HEK293T (cell line): ENCODE results near the gene PDE6A.

Experiments
- CTCF ChIA-PET: fragments of 350-600 bp; formaldehyde crosslinking; extraction: SDS; loops from one replicate; lab custom pipeline; 2021; ENCODE audit warnings: antibody characterized with exemption, inconsistent platforms; lab: Yijun Ruan, JAX
- POLR2A ChIA-PET: fragments of 350-600 bp; formaldehyde crosslinking; extraction: SDS; loops from one replicate; lab custom pipeline; 2020; ENCODE audit warnings: antibody characterized with exemption, inconsistent platforms; lab: Yijun Ruan, JAX
- DNase-seq: peaks from one replicate; pipeline ENCODE4 v3.0.0; 2012; ENCODE audit warnings: mixed read lengths; ENCODE audit errors: extremely low spot score
- ARNT ChIP-seq: fragments of 450-650 bp; IDR thresholded peaks from 2 replicates; pipeline ENCODE4 v1.6.1; 2017; ENCODE audit warnings: mild to moderate bottlenecking
- BHLHE40 ChIP-seq: fragments of 450-650 bp; IDR thresholded peaks from 2 replicates; pipeline ENCODE4 v1.6.1; 2016; ENCODE audit warnings: mild to moderate bottlenecking, moderate library complexity, borderline replicate concordance
- CTBP1 ChIP-seq: fragments of 450-650 bp; IDR thresholded peaks from 2 replicates; pipeline ENCODE4 v1.6.1; 2016; ENCODE audit warnings: borderline replicate concordance
- ELF4 ChIP-seq: fragments of 450-650 bp; IDR thresholded peaks from 2 replicates; pipeline ENCODE4 v1.6.1; 2017; ENCODE audit warnings: antibody characterized with exemption
- FOXA1 ChIP-seq: fragments of 450-650 bp; IDR thresholded peaks from 2 replicates; pipeline ENCODE4 v1.6.1; 2016; ENCODE audit warnings: mild to moderate bottlenecking
- FOXK2 ChIP-seq: fragments of 450-650 bp; IDR thresholded peaks from 2 replicates; pipeline ENCODE4 v1.6.1; 2016; ENCODE audit warnings: mild to moderate bottlenecking
- FOXM1 ChIP-seq: fragments of 450-650 bp; IDR thresholded peaks from 2 replicates; pipeline ENCODE4 v1.6.1; 2017; ENCODE audit warnings: mild to moderate bottlenecking, borderline replicate concordance
- HDGF ChIP-seq: fragments of 450-650 bp; IDR thresholded peaks from 2 replicates; pipeline ENCODE4 v1.6.1; 2017; ENCODE audit warnings: antibody characterized with exemption, borderline replicate concordance
- L3MBTL2 ChIP-seq: fragments of 450-650 bp; conservative IDR thresholded peaks from 2 replicates; pipeline ENCODE4 v1.6.1; 2016; ENCODE audit warnings: mild to moderate bottlenecking
- LEF1 ChIP-seq: fragments of 450-650 bp; IDR thresholded peaks from 2 replicates; pipeline ENCODE4 v1.6.1; 2017; ENCODE audit warnings: mild to moderate bottlenecking, borderline replicate concordance
- NFRKB ChIP-seq: fragments of 450-650 bp; IDR thresholded peaks from 2 replicates; pipeline ENCODE4 v1.6.1; 2016; ENCODE audit warnings: mild to moderate bottlenecking, moderate library complexity
- SP1 ChIP-seq: fragments of 450-650 bp; IDR thresholded peaks from 2 replicates; pipeline ENCODE4 v1.6.1; 2017
- SUZ12 ChIP-seq: fragments of 450-650 bp; IDR thresholded peaks from 2 replicates; pipeline ENCODE4 v1.6.1; 2016; ENCODE audit warnings: mild to moderate bottlenecking
- TARDBP ChIP-seq: fragments of 450-650 bp; IDR thresholded peaks from 2 replicates; pipeline ENCODE4 v1.6.1; 2016
- ZNF384 ChIP-seq: fragments of 450-650 bp; IDR thresholded peaks from 2 replicates; pipeline ENCODE4 v1.6.1; 2016
- TF ChIP-seq, protein P1 (sequence below): fragments of 450-650 bp; IDR thresholded peaks from 2 replicates; pipeline ENCODE4 v1.6.1; 2016

PDE6A gene

DNA sequence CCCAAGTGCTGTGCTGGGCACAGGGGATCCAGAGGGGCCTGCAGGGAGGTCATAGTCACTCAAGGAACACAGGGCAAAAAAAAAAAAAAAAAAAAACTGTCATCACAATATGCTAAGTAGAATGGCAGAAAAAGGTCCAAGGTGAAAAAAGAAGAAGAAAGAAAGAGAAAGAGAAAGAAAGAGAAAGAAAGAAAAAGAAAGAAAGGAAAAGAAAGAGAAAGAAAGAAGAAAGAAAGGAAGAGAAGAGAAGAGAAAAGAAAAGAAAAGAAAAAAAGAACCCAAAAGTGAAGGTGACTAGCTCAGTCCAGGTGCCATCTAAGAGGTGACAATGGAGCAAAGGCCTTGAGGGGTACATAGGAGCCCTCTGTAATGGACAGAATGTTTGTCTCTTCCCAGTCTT, 73.9 kb downstream of the PDE6A start:
- POLR2A ChIA-PET: no interaction called here
- TF ChIP-seq TARDBP: no peak
- no peak for TF ChIP-seq ZNF384
- TF ChIP-seq LEF1: no peak
- TF ChIP-seq FOXM1: no peak
- no peak for TF ChIP-seq FOXA1
- TF ChIP-seq NFRKB: no peak
- no peak for TF ChIP-seq ARNT
- TF ChIP-seq SUZ12: no peak
- no peak for TF ChIP-seq BHLHE40
- TF ChIP-seq CTBP1: no peak
- no peak for TF ChIP-seq HDGF
- CTCF ChIA-PET: interaction anchor here (1.0 to 2.2 kb wide), 2 partner anchors 18 to 36 kb away, joined by 4 to 9 read pairs; no protein-coding TSS in a partner anchor
- no peak for DNase-seq

DNA sequence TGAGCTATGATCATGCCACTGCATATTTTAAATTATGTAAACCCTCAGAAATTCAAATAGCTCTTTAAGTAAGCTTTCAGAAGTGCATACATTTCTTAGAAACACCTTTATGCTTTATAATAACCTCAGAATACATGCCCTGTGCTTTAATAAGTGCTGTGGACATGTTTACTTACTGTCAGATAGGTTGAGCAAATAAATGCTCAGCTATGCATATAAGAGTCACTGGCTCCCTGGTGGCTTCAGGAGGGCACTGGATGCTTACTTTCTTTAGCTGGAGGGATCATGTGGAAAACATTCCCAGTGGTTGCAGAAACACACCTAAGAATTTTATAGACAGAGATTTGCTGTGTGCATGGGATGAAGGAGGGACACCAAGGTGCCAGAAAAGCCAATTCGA, 74.4 kb downstream of the PDE6A start:
- DNase-seq: no peak
- POLR2A ChIA-PET: no interaction called here
- CTCF ChIA-PET: interaction anchor here (0.6 to 2.2 kb wide), 3 partner anchors 11 to 36 kb away, joined by 3 to 9 read pairs (median 4); no protein-coding TSS in a partner anchor
- TF ChIP-seq, protein P1, sequence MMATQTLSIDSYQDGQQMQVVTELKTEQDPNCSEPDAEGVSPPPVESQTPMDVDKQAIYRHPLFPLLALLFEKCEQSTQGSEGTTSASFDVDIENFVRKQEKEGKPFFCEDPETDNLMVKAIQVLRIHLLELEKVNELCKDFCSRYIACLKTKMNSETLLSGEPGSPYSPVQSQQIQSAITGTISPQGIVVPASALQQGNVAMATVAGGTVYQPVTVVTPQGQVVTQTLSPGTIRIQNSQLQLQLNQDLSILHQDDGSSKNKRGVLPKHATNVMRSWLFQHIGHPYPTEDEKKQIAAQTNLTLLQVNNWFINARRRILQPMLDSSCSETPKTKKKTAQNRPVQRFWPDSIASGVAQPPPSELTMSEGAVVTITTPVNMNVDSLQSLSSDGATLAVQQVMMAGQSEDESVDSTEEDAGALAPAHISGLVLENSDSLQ: no peak
- TF ChIP-seq FOXA1 (no peak), CTBP1 (no peak), NFRKB (no peak), LEF1 (no peak), SUZ12 (no peak), ARNT (no peak), ELF4 (no peak), HDGF (no peak)

- ChIA-PET CTCF (interaction anchor here (0.6 to 2.2 kb wide), 3 partner anchors 10 to 35 kb away, joined by 3 to 9 read pairs (median 4); no protein-coding TSS in a partner anchor), POLR2A (interaction anchor here (0.8 kb wide), 1 partner anchor 91 kb away, joined by 3 read pairs; the partner anchor contains the start of gene SLC26A2)
- TF ChIP-seq, protein P1: no peak
- TF ChIP-seq ZNF384: no peak
- TF ChIP-seq L3MBTL2: no peak
- no peak for TF ChIP-seq SUZ12
- TF ChIP-seq TARDBP: no peak
- no peak for DNase-seq
These were observed 75.2 kb downstream of the PDE6A start for GRCh38 chr5:149869411-149869821.

- DNase-seq: no peak
- ChIA-PET CTCF (interaction anchor here (0.7 to 1.1 kb wide), 2 partner anchors 13 to 15 kb away, joined by 3 to 4 read pairs; no protein-coding TSS in a partner anchor), POLR2A (interaction anchor here (1.3 kb wide), 1 partner anchor 95 kb away, joined by 4 read pairs; the partner anchor contains the start of gene SLC26A2)
- TF ChIP-seq BHLHE40 (no peak), LEF1 (no peak), ZNF384 (no peak), CTBP1 (no peak), SP1 (no peak), NFRKB (no peak), FOXM1 (no peak), SUZ12 (no peak), TARDBP (no peak), L3MBTL2 (no peak), HDGF (no peak), ELF4 (no peak), ARNT (no peak), FOXA1 (no peak), FOXK2 (no peak)
- TF ChIP-seq, protein P1: no peak
These were observed 78.8 kb downstream of the PDE6A start for GRCh38 chr5:149865746-149866145.

- POLR2A ChIA-PET: no interaction called here
- CTCF ChIA-PET: interaction anchor here (0.6 to 0.7 kb wide), 2 partner anchors 15 to 47 kb away, joined by 3 to 4 read pairs; no protein-coding TSS in a partner anchor
These were observed 80.8 kb downstream of the PDE6A start for GRCh38 chr5:149863830-149864229.

More at GRCh38 chr5:149863830-149864229, 80.8 kb downstream of the PDE6A start:
- DNase-seq: no peak
- TF ChIP-seq HDGF: no peak
- TF ChIP-seq ZNF384: no peak
- TF ChIP-seq FOXA1: no peak
- TF ChIP-seq, protein P1: no peak
- TF ChIP-seq NFRKB: no peak
- TF ChIP-seq SP1: no peak
- TF ChIP-seq BHLHE40: no peak
- TF ChIP-seq FOXM1: no peak
- no peak for TF ChIP-seq FOXK2
- TF ChIP-seq L3MBTL2: no peak
- no peak for TF ChIP-seq LEF1
- no peak for TF ChIP-seq SUZ12
- TF ChIP-seq CTBP1: no peak
- no peak for TF ChIP-seq ARNT
- no peak for TF ChIP-seq ELF4
- TF ChIP-seq TARDBP: no peak
